ENCODE measurements around the gene CAMLG. TPM values are rescaled to one million over a fixed set of nuclear protein-coding genes. Genes with fewer than 3 reads are reported as not detected.

Gene CAMLG
- total and polyA plus RNA-seq, 9 of the 15 experiments (the other 6 are each of a cell fraction or from before 2014, with no cell fraction given) = 11.3 to 22.0 (median 16.3) TPM

DNA sequence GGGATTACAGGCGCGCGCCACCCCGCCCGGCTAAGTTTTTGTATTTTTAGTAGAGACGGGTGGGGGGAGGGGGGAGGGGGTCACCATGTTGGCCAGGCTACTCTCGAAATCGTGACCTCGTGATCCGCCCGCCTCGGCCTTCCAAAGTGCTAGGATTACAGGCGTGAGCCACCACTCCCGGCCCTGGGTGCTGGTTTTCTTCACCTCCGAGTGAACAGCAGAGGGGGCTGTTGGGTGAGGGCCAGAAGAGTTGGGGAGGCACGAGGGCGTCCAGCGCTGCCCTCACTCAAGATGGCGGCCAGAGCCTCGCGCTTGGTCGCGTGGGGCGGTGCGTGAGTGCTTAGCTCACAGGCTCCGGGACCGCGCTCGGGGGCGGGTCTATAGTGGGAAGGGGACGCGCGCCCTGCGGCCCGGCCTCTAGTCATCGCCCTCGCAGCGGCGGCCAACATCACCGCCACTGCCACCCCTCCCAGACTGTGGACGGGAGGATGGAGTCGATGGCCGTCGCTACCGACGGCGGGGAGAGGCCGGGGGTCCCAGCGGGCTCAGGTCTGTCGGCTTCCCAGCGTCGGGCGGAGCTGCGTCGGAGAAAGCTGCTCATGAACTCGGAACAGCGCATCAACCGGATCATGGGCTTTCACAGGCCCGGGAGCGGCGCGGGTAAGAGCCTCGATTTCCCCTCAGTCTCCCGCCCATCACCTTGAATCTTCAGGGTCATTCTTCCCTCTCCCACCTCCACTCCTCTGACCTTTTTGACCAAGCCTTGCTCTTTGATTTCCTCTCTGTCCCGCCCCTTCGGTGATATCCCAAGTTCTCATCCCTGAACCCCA lies at the start of gene CAMLG (continued):
- TF ChIP-seq, protein P1, sequence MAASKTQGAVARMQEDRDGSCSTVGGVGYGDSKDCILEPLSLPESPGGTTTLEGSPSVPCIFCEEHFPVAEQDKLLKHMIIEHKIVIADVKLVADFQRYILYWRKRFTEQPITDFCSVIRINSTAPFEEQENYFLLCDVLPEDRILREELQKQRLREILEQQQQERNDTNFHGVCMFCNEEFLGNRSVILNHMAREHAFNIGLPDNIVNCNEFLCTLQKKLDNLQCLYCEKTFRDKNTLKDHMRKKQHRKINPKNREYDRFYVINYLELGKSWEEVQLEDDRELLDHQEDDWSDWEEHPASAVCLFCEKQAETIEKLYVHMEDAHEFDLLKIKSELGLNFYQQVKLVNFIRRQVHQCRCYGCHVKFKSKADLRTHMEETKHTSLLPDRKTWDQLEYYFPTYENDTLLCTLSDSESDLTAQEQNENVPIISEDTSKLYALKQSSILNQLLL (CRISPR knock-in tag; IDR thresholded peaks at IDR 0.05; ENCODE audit: borderline replicate concordance) = no peak
- TF ChIP-seq NRF1 (conservative IDR thresholded peaks at IDR 0.05 in 1 of 2, IDR thresholded peaks at IDR 0.05 in 1 of 2) (peak; percentile 75 to 82), FOXA1 (IDR thresholded peaks at IDR 0.05; ENCODE audit: borderline replicate concordance) (no peak), HDAC3 (IDR thresholded peaks at IDR 0.05; ENCODE audit: borderline replicate concordance, partially characterized antibody) (no peak), SREBF1 (IDR thresholded peaks at IDR 0.05; ENCODE audit: borderline replicate concordance, low read depth, low read length) (no peak), ZBTB7A (IDR thresholded peaks at IDR 0.05; ENCODE audit: borderline replicate concordance, control insufficient read depth, low read depth, low read length) (peak; percentile 87), EP300 (IDR thresholded peaks at IDR 0.05; ENCODE audit: low read length) (no peak), ZNF140 (CRISPR knock-in tag; IDR thresholded peaks at IDR 0.05) (no peak), PURB (CRISPR knock-in tag; IDR thresholded peaks at IDR 0.05; ENCODE audit: low read depth) (no peak), HLTF (IDR thresholded peaks at IDR 0.05) (no peak), SLC30A9 (CRISPR knock-in tag; IDR thresholded peaks at IDR 0.05) (no peak), RB1 (IDR thresholded peaks at IDR 0.05; ENCODE audit: low read depth) (peak; percentile 83), U2AF2 (optimal IDR thresholded peaks at IDR 0.05; ENCODE audit: low read depth, low read length) (no peak), MECOM (CRISPR knock-in tag; IDR thresholded peaks at IDR 0.05) (no peak)
- TF ChIP-seq, protein P2, sequence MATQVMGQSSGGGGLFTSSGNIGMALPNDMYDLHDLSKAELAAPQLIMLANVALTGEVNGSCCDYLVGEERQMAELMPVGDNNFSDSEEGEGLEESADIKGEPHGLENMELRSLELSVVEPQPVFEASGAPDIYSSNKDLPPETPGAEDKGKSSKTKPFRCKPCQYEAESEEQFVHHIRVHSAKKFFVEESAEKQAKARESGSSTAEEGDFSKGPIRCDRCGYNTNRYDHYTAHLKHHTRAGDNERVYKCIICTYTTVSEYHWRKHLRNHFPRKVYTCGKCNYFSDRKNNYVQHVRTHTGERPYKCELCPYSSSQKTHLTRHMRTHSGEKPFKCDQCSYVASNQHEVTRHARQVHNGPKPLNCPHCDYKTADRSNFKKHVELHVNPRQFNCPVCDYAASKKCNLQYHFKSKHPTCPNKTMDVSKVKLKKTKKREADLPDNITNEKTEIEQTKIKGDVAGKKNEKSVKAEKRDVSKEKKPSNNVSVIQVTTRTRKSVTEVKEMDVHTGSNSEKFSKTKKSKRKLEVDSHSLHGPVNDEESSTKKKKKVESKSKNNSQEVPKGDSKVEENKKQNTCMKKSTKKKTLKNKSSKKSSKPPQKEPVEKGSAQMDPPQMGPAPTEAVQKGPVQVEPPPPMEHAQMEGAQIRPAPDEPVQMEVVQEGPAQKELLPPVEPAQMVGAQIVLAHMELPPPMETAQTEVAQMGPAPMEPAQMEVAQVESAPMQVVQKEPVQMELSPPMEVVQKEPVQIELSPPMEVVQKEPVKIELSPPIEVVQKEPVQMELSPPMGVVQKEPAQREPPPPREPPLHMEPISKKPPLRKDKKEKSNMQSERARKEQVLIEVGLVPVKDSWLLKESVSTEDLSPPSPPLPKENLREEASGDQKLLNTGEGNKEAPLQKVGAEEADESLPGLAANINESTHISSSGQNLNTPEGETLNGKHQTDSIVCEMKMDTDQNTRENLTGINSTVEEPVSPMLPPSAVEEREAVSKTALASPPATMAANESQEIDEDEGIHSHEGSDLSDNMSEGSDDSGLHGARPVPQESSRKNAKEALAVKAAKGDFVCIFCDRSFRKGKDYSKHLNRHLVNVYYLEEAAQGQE (IDR thresholded peaks at IDR 0.05; ENCODE audit: borderline replicate concordance) = peak; percentile 69; the same call in 1 of the 2 replicates
- TF ChIP-seq, protein P2 (CRISPR knock-in tag; IDR thresholded peaks at IDR 0.05; ENCODE audit: low read depth) = peak; percentile 76; the same call in 1 of the 2 replicates
- TF ChIP-seq, protein P3, sequence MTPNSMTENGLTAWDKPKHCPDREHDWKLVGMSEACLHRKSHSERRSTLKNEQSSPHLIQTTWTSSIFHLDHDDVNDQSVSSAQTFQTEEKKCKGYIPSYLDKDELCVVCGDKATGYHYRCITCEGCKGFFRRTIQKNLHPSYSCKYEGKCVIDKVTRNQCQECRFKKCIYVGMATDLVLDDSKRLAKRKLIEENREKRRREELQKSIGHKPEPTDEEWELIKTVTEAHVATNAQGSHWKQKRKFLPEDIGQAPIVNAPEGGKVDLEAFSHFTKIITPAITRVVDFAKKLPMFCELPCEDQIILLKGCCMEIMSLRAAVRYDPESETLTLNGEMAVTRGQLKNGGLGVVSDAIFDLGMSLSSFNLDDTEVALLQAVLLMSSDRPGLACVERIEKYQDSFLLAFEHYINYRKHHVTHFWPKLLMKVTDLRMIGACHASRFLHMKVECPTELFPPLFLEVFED (CRISPR knock-in tag; conservative IDR thresholded peaks at IDR 0.05) = no peak

Data from K562 (cell line).